HEK293 (cell line): ENCODE data around the gene SPECC1.

ENCODE experiments used
- ZFHX2 ChIP-seq: fragments of 450-650 bp; formaldehyde crosslinking; conservative IDR thresholded peaks from 2 replicates; pipeline ENCODE4 v1.5.1; 2016; ENCODE audit warnings: missing biosample characterization, missing genetic modification characterization
- TF ChIP-seq, protein P1 (sequence below): fragments of 450-650 bp; formaldehyde crosslinking; IDR thresholded peaks from 2 replicates; pipeline ENCODE4 v1.5.1; 2016; ENCODE audit warnings: missing biosample characterization, missing genetic modification characterization, low read depth
- TF ChIP-seq, protein P2 (sequence below): fragments of 450-650 bp; formaldehyde crosslinking; IDR thresholded peaks from 2 replicates; pipeline ENCODE4 v1.5.1; 2016; ENCODE audit warnings: missing biosample characterization, missing genetic modification characterization
- TF ChIP-seq, protein P3 (sequence below): fragments of 450-650 bp; IDR thresholded peaks from 2 replicates; pipeline ENCODE4 v1.5.1; 2018; ENCODE audit warnings: missing biosample characterization, mild to moderate bottlenecking, missing genetic modification characterization
- TF ChIP-seq, protein P4 (sequence below): fragments of 450-650 bp; formaldehyde crosslinking; IDR thresholded peaks from 2 replicates; pipeline ENCODE4 v1.5.1; 2016; ENCODE audit warnings: missing biosample characterization, missing genetic modification characterization

DNA sequence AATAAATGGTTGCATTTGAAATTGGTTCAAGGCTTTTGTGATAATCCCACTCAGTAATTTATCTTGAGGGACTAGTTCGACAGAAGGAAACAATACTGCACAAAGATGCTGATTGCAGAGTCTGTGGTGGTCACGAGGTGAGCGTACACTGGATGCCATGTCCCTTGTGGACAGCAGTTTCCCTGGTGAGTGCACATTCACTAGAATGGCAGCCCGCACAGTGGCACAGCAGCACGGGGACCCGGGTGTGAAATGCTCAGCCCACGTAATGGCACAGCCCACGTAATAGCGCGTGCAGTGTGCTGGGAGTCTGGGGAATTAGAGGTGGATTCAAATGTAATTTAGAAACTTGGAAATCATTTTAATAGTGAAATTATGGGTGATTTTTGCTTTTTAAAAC, 304.1 kb downstream of the SPECC1 start:
- TF ChIP-seq, protein P1, sequence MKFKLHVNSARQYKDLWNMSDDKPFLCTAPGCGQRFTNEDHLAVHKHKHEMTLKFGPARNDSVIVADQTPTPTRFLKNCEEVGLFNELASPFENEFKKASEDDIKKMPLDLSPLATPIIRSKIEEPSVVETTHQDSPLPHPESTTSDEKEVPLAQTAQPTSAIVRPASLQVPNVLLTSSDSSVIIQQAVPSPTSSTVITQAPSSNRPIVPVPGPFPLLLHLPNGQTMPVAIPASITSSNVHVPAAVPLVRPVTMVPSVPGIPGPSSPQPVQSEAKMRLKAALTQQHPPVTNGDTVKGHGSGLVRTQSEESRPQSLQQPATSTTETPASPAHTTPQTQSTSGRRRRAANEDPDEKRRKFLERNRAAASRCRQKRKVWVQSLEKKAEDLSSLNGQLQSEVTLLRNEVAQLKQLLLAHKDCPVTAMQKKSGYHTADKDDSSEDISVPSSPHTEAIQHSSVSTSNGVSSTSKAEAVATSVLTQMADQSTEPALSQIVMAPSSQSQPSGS (tag by site-specific recombination) = no peak
- no peak for TF ChIP-seq ZFHX2 (tag by site-specific recombination)
- TF ChIP-seq, protein P2, sequence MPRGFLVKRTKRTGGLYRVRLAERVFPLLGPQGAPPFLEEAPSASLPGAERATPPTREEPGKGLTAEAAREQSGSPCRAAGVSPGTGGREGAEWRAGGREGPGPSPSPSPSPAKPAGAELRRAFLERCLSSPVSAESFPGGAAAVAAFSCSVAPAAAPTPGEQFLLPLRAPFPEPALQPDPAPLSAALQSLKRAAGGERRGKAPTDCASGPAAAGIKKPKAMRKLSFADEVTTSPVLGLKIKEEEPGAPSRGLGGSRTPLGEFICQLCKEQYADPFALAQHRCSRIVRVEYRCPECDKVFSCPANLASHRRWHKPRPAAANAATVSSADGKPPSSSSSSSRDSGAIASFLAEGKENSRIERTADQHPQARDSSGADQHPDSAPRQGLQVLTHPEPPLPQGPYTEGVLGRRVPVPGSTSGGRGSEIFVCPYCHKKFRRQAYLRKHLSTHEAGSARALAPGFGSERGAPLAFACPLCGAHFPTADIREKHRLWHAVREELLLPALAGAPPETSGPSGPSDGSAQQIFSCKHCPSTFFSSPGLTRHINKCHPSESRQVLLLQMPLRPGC (tag by site-specific recombination) = no peak
- TF ChIP-seq, protein P3, sequence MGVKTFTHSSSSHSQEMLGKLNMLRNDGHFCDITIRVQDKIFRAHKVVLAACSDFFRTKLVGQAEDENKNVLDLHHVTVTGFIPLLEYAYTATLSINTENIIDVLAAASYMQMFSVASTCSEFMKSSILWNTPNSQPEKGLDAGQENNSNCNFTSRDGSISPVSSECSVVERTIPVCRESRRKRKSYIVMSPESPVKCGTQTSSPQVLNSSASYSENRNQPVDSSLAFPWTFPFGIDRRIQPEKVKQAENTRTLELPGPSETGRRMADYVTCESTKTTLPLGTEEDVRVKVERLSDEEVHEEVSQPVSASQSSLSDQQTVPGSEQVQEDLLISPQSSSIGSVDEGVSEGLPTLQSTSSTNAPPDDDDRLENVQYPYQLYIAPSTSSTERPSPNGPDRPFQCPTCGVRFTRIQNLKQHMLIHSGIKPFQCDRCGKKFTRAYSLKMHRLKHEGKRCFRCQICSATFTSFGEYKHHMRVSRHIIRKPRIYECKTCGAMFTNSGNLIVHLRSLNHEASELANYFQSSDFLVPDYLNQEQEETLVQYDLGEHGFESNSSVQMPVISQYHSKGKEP (tag by site-specific recombination) = no peak
- TF ChIP-seq, protein P4, sequence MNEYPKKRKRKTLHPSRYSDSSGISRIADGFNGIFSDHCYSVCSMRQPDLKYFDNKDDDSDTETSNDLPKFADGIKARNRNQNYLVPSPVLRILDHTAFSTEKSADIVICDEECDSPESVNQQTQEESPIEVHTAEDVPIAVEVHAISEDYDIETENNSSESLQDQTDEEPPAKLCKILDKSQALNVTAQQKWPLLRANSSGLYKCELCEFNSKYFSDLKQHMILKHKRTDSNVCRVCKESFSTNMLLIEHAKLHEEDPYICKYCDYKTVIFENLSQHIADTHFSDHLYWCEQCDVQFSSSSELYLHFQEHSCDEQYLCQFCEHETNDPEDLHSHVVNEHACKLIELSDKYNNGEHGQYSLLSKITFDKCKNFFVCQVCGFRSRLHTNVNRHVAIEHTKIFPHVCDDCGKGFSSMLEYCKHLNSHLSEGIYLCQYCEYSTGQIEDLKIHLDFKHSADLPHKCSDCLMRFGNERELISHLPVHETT (tag by site-specific recombination) = no peak
